Keratinocyte (primary cell): ENCODE data around the gene SYNPO2L. TPM values are rescaled to one million over a fixed set of nuclear protein-coding genes. Genes with fewer than 3 reads are reported as not detected.
A peak's percentile ranks its signal among the peaks of the same experiment; 100 is the strongest.

Experiments used
- DNase-seq: peaks from one replicate; pipeline ENCODE4 v3.0.0-alpha.2; 2011; ENCODE audit warnings: low read depth, missing footprints, low spot score
- FAIRE-seq: peaks from 2 replicates; lab custom pipeline; 2011; peaks lifted over from hg19 to GRCh38; lab: Jason Lieb, UNC
- H2AFZ ChIP-seq: 2 replicates; pipeline ENCODE4 v1.6.0; 2012; ENCODE audit warnings: low read length, control low read depth, inconsistent platforms; ENCODE audit not compliant: control insufficient read depth
- H3K27ac ChIP-seq: 2 replicates; pipeline ENCODE4 v1.5.1; 2011; ENCODE audit warnings: low read length; ENCODE audit not compliant: control insufficient read depth, insufficient read depth
- H3K27me3 ChIP-seq: 3 replicates; pipeline ENCODE4 v1.6.0; 2011; ENCODE audit warnings: low read length; ENCODE audit not compliant: control insufficient read depth, insufficient read depth; ENCODE audit errors: extremely low read depth
- H3K36me3 ChIP-seq, 2 experiments: 2 replicates in 1 of 2; 3 replicates in 1 of 2; pipeline ENCODE4 v1.5.1; 2011; ENCODE audit warnings: low read length in 2 of 2, mild to moderate bottlenecking in 1 of 2; ENCODE audit not compliant: control insufficient read depth in 2 of 2, insufficient read depth in 2 of 2; ENCODE audit errors: extremely low read depth in 1 of 2
- H3K4me1 ChIP-seq: 3 replicates; pipeline ENCODE4 v1.5.1; 2011; ENCODE audit warnings: low read length; ENCODE audit not compliant: control insufficient read depth, insufficient read depth; ENCODE audit errors: extremely low read depth
- H3K4me2 ChIP-seq: 3 replicates; pipeline ENCODE4 v1.6.0; 2011; ENCODE audit warnings: low read depth, low read length; ENCODE audit not compliant: control insufficient read depth, insufficient read depth; ENCODE audit errors: extremely low read depth
- H3K4me3 ChIP-seq, 3 experiments: fragments of 200-600 bp in 1 of 3; sonication (generic) in 1 of 3; 2 replicates in 2 of 3; 3 replicates in 1 of 3; pipeline ENCODE4 v1.5.1; 2011 to 2016; ENCODE audit warnings: low read length in 3 of 3, mild to moderate bottlenecking in 3 of 3, control low read depth in 2 of 3, inconsistent platforms in 1 of 3, low read depth in 1 of 3, mixed read lengths in 1 of 3, mixed run types in 1 of 3, moderate library complexity in 1 of 3; ENCODE audit not compliant: control insufficient read depth in 2 of 3, insufficient read depth in 2 of 3; ENCODE audit errors: extremely low read depth in 1 of 3
- H3K79me2 ChIP-seq: 2 replicates; pipeline ENCODE4 v1.6.0; 2012; ENCODE audit warnings: low read length; ENCODE audit not compliant: control insufficient read depth, insufficient read depth
- H3K9ac ChIP-seq: 3 replicates; pipeline ENCODE4 v1.6.0; 2011; ENCODE audit warnings: low read length; ENCODE audit not compliant: control insufficient read depth, insufficient read depth; ENCODE audit errors: extremely low read depth
- H3K9me1 ChIP-seq: 3 replicates; pipeline ENCODE4 v1.6.0; 2011; ENCODE audit warnings: low read length; ENCODE audit not compliant: control insufficient read depth, insufficient read depth; ENCODE audit errors: extremely low read depth
- H3K9me3 ChIP-seq: 2 replicates; pipeline ENCODE4 v1.5.1; 2012; ENCODE audit warnings: low read depth, low read length; ENCODE audit not compliant: control insufficient read depth
- H4K20me1 ChIP-seq: 3 replicates; pipeline ENCODE4 v1.6.0; 2011; ENCODE audit warnings: low read length; ENCODE audit not compliant: control insufficient read depth, insufficient read depth; ENCODE audit errors: extremely low read depth
- EZH2 ChIP-seq: IDR thresholded peaks from one replicate; pipeline ENCODE4 v1.6.1; 2012; ENCODE audit warnings: inconsistent platforms, mild to moderate bottlenecking, low read length, moderate library complexity
- dilution Hi-C: fragments of 300-500 bp; cut with MboI; formaldehyde crosslinking; loops from one replicate; pipeline ENCODE4 v1.7.0; 2020; ENCODE audit warnings: low sequenced_read_pairs; ENCODE audit not compliant: extremely low pct_ligation_motif_present
- polyA plus RNA-seq, 5 experiments: library from polyadenylated mRNA; depleted of rRNA in 3 of 5; stranded (reverse) in 3 of 5; stranded (forward) in 1 of 5; unstranded in 1 of 5; fragments of >200 nt; gene quantifications; 1 replicate in 1 of 5; 2 replicates in 3 of 5; 3 replicates in 1 of 5; pipeline versions ENCODE4 v1.2.1 to v1.2.3, GENCODE V29; 2011 to 2012; ENCODE audit warnings: missing spikeins in 2 of 5, low read depth in 1 of 5, low replicate concordance in 1 of 5
- TF ChIP-seq, protein P1 (sequence below), 3 experiments: IDR thresholded peaks in 1 of 3; conservative IDR thresholded peaks in 1 of 3; optimal IDR thresholded peaks in 1 of 3; 2 replicates in 2 of 3; 3 replicates in 1 of 3; pipeline versions ENCODE3 to v1.5.1; 2011; ENCODE audit warnings: low read length in 3 of 3, mild to moderate bottlenecking in 3 of 3, moderate library complexity in 2 of 3, control low read depth in 1 of 3, inconsistent platforms in 1 of 3; ENCODE audit not compliant: insufficient read depth in 2 of 3; ENCODE audit errors: extremely low read depth in 1 of 3

The SYNPO2L gene
- polyA plus RNA-seq, 1 donor (not counting 4 experiments of a cell fraction or from before 2014, with no cell fraction given): not detected

GRCh38 chr10:73627300-73627699 is 28.5 kb downstream of the SYNPO2L start:
- no peaks in the 10 kb centered on the region for H3K9me1 ChIP-seq
- no peak for TF ChIP-seq EZH2
- TF ChIP-seq, protein P1, sequence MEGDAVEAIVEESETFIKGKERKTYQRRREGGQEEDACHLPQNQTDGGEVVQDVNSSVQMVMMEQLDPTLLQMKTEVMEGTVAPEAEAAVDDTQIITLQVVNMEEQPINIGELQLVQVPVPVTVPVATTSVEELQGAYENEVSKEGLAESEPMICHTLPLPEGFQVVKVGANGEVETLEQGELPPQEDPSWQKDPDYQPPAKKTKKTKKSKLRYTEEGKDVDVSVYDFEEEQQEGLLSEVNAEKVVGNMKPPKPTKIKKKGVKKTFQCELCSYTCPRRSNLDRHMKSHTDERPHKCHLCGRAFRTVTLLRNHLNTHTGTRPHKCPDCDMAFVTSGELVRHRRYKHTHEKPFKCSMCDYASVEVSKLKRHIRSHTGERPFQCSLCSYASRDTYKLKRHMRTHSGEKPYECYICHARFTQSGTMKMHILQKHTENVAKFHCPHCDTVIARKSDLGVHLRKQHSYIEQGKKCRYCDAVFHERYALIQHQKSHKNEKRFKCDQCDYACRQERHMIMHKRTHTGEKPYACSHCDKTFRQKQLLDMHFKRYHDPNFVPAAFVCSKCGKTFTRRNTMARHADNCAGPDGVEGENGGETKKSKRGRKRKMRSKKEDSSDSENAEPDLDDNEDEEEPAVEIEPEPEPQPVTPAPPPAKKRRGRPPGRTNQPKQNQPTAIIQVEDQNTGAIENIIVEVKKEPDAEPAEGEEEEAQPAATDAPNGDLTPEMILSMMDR (optimal IDR thresholded peaks at IDR 0.05 in 1 of 3, IDR thresholded peaks at IDR 0.05 in 1 of 3, conservative IDR thresholded peaks at IDR 0.05 in 1 of 3; ENCODE audit: extremely low read depth in 1 of 3, insufficient read depth in 2 of 3, low read length in 3 of 3): no peak
- DNase-seq: no peak
- no peak overlapping the region for H2AFZ ChIP-seq
- no peaks in the 10 kb centered on the region for H3K9me3 ChIP-seq
- no peak overlapping the region for H3K9ac ChIP-seq
- no peaks in the 10 kb centered on the region for H4K20me1 ChIP-seq
- no peak for FAIRE-seq
- no peak overlapping the region for H3K4me3 ChIP-seq
- H3K79me2 ChIP-seq: peaks cover 5% of the 10 kb centered on the region
- no peaks in the 10 kb centered on the region for H3K27me3 ChIP-seq
- dilution Hi-C loops: loop anchor here (10.0 kb wide), 1 partner anchor 92 kb away; no protein-coding TSS in a partner anchor
- no peaks in the 10 kb centered on the region for H3K36me3 ChIP-seq
- H3K27ac ChIP-seq: no peak overlapping the region
- peaks cover 3% of the 10 kb centered on the region for H3K4me1 ChIP-seq
- no peak overlapping the region for H3K4me2 ChIP-seq

DNA sequence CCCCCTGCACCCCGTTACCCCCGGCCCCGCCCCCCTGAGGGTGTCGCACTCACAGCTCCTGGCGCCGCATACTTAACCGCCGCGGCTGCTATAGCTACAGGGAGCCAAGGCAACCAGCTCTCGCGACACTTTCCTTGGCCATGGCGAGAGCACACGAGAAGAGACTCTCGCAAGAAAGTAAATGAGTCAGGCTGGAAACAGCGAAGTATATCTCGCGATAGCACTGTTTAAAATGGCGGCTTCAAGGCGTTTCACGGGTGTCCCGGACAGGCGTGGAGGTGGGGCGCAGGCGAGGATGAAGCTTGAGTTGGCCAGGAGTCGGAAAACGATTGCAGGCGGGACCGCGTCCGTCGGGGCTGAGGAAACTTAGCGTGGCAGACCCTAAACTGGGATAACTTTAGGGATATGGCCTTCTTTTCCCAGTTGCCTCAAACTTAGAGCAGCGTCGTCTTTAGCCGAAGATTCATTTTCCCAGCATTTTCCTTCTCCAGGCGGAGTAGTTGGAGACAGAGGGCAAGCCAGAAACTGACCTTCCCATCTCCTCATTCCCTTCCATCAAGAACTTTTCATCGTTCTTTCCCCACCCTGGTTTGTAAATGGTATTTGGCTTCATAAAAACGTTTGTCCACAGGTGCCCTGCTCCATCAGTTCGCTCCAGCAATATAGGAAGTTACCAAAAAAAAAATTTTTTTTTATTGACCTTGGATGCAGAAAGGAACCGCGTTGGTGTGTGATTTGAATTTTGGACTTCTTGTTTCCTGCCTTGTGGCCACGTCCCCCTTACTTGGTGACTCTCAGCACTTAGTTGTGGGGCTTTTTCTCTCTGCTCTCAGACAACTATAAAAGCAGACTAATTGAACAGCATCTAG is 29.7 kb downstream of the SYNPO2L start:
- peak; percentile 84 for FAIRE-seq

More for the DNA sequence above, 29.7 kb downstream of the SYNPO2L start:
- DNase-seq: peak; percentile 87
- Histone ChIP-seq H3K4me1 (peaks cover 3% of the 10 kb centered on the region), H3K4me3 (peak overlapping the region; percentile 67 to 96 (median 76)), H4K20me1 (no peaks in the 10 kb centered on the region), H3K79me2 (peaks cover 5% of the 10 kb centered on the region), H3K36me3 (no peaks in the 10 kb centered on the region), H3K27me3 (no peaks in the 10 kb centered on the region), H3K9me1 (no peaks in the 10 kb centered on the region), H3K4me2 (peak overlapping the region; percentile 89), H3K9me3 (no peaks in the 10 kb centered on the region), H2AFZ (peak overlapping the region; percentile 98), H3K27ac (peak overlapping the region; percentile 95), H3K9ac (peak overlapping the region; percentile 97)
- TF ChIP-seq, protein P1 (optimal IDR thresholded peaks at IDR 0.05 in 1 of 3, IDR thresholded peaks at IDR 0.05 in 1 of 3, conservative IDR thresholded peaks at IDR 0.05 in 1 of 3; ENCODE audit: extremely low read depth in 1 of 3, insufficient read depth in 2 of 3, low read length in 3 of 3): no peak
- TF ChIP-seq EZH2: no peak
- dilution Hi-C loops: loop anchor here (10.0 kb wide), 1 partner anchor 91 kb away; no protein-coding TSS in a partner anchor
